ENCODE data around the gene MAP2K7.

- TF ChIP-seq CTCF (IDR thresholded peaks at IDR 0.05; ENCODE audit: borderline replicate concordance, extremely low read depth, low read length, poor library complexity, severe bottlenecking) (no peak), EZH2 (IDR thresholded peaks at IDR 0.05; ENCODE audit: borderline replicate concordance, low read depth, low read length, severe bottlenecking) (no peak)
Observed at GRCh38 chr19:7924651-7925170, 21.0 kb downstream of the MAP2K7 start.

Measured in DND-41 (cell line).